ENCODE measurements around the gene DUOX1. TPM values are rescaled to one million over a fixed set of nuclear protein-coding genes. Genes with fewer than 3 reads are reported as not detected.

DUOX1 gene
- total RNA-seq, 1 donor from 2014 or later = 0.07 TPM

- Mint-ChIP-seq H3K9me3 (ENCODE audit: unreplicated experiment) (no peaks in the 10 kb centered on the region), H3K4me1 (ENCODE audit: low read depth, unreplicated experiment) (peaks cover 16% of the 10 kb centered on the region), H3K36me3 (ENCODE audit: low read depth, unreplicated experiment) (no peaks in the 10 kb centered on the region), H3K27ac (ENCODE audit: unreplicated experiment) (peak overlapping the region; percentile 55), H3K4me3 (ENCODE audit: unreplicated experiment) (no peak overlapping the region), H3K27me3 (ENCODE audit: low read depth, unreplicated experiment) (peaks cover 42% of the 10 kb centered on the region)
- TF ChIP-seq, protein P1, sequence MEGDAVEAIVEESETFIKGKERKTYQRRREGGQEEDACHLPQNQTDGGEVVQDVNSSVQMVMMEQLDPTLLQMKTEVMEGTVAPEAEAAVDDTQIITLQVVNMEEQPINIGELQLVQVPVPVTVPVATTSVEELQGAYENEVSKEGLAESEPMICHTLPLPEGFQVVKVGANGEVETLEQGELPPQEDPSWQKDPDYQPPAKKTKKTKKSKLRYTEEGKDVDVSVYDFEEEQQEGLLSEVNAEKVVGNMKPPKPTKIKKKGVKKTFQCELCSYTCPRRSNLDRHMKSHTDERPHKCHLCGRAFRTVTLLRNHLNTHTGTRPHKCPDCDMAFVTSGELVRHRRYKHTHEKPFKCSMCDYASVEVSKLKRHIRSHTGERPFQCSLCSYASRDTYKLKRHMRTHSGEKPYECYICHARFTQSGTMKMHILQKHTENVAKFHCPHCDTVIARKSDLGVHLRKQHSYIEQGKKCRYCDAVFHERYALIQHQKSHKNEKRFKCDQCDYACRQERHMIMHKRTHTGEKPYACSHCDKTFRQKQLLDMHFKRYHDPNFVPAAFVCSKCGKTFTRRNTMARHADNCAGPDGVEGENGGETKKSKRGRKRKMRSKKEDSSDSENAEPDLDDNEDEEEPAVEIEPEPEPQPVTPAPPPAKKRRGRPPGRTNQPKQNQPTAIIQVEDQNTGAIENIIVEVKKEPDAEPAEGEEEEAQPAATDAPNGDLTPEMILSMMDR (IDR thresholded peaks at IDR 0.05; ENCODE audit: insufficient read depth, low read depth, low read length) = no peak
- no peak for TF ChIP-seq EZH2 (IDR thresholded peaks at IDR 0.05; ENCODE audit: insufficient read depth, low read length)
- H3K27ac ChIP-seq (ENCODE audit: low read depth, low read length) = no peak overlapping the region
- H3K4me1 ChIP-seq (ENCODE audit: insufficient read depth, low read length) = peaks cover 9% of the 10 kb centered on the region
- H3K4me2 ChIP-seq (ENCODE audit: low read length) = peak overlapping the region; percentile 72
- H3K36me3 ChIP-seq (ENCODE audit: insufficient read depth, low read length) = no peaks in the 10 kb centered on the region
- peak overlapping the region; percentile 44 for H2AFZ ChIP-seq (ENCODE audit: low read depth, low read length)
- H4K20me1 ChIP-seq (ENCODE audit: insufficient read depth, low read length) = no peaks in the 10 kb centered on the region
- H3K27me3 ChIP-seq (ENCODE audit: insufficient read depth, low read length) = peaks cover 25% of the 10 kb centered on the region
- DNase-seq (ENCODE audit: low read depth) (peak; percentile 87), FAIRE-seq (peak; percentile 71)
- H3K79me2 ChIP-seq (ENCODE audit: insufficient read depth, low read length) = no peaks in the 10 kb centered on the region
- H3K9me3 ChIP-seq (ENCODE audit: insufficient read depth, low read depth, low read length) = no peaks in the 10 kb centered on the region
- peak overlapping the region; percentile 15 for H3K9ac ChIP-seq (ENCODE audit: low read length)
- no peak overlapping the region for H3K4me3 ChIP-seq (ENCODE audit: insufficient read depth, low read depth, low read length)
Observed at GRCh38 chr15:45121706-45122417, 7.9 kb upstream of the DUOX1 start.

DNA sequence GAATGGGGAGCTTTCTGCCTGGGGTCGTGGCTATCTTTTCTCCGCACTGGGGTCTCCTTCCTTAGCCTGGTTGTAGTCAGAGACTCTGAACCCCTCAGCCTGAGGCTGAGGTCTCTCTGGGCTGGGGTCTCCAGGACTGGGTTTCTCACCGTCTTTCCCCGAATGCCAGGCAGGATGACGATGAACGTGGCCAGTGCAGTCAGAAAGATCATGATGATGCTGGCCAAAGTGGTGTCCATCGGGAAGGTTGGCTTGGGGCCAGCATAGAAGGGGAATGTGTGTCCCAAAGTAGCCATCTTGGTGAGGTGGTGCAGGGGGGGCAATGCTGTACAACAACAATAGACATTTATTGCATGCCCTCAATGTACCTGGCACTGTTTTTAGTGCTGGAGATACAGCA, 7.1 kb upstream of the DUOX1 start:
- TF ChIP-seq, protein P1 (IDR thresholded peaks at IDR 0.05; ENCODE audit: insufficient read depth, low read depth, low read length) = no peak
- TF ChIP-seq EZH2 (IDR thresholded peaks at IDR 0.05; ENCODE audit: insufficient read depth, low read length) = no peak
- H3K9ac ChIP-seq (ENCODE audit: low read length) = no peak overlapping the region
- H3K27me3 ChIP-seq (ENCODE audit: insufficient read depth, low read length) = peaks cover 22% of the 10 kb centered on the region
- no peak overlapping the region for H3K27ac ChIP-seq (ENCODE audit: low read depth, low read length)
- H3K9me3 Mint-ChIP-seq (ENCODE audit: unreplicated experiment) = no peaks in the 10 kb centered on the region
- no peaks in the 10 kb centered on the region for H3K36me3 Mint-ChIP-seq (ENCODE audit: low read depth, unreplicated experiment)
- no peaks in the 10 kb centered on the region for H3K9me3 ChIP-seq (ENCODE audit: insufficient read depth, low read depth, low read length)
- no peak overlapping the region for H2AFZ ChIP-seq (ENCODE audit: low read depth, low read length)
- peaks cover 39% of the 10 kb centered on the region for H3K27me3 Mint-ChIP-seq (ENCODE audit: low read depth, unreplicated experiment)
- H3K36me3 ChIP-seq (ENCODE audit: insufficient read depth, low read length) = no peaks in the 10 kb centered on the region
- peaks cover 16% of the 10 kb centered on the region for H3K4me1 Mint-ChIP-seq (ENCODE audit: low read depth, unreplicated experiment)
- no peaks in the 10 kb centered on the region for H4K20me1 ChIP-seq (ENCODE audit: insufficient read depth, low read length)
- no peak overlapping the region for H3K4me3 Mint-ChIP-seq (ENCODE audit: unreplicated experiment)
- FAIRE-seq (no peak), DNase-seq (ENCODE audit: low read depth) (no peak)
- no peaks in the 10 kb centered on the region for H3K79me2 ChIP-seq (ENCODE audit: insufficient read depth, low read length)
- no peak overlapping the region for H3K4me3 ChIP-seq (ENCODE audit: insufficient read depth, low read depth, low read length)
- H3K4me1 ChIP-seq (ENCODE audit: insufficient read depth, low read length) = peaks cover 9% of the 10 kb centered on the region
- no peak overlapping the region for H3K27ac Mint-ChIP-seq (ENCODE audit: unreplicated experiment)
- H3K4me2 ChIP-seq (ENCODE audit: low read length) = no peak overlapping the region

DNA sequence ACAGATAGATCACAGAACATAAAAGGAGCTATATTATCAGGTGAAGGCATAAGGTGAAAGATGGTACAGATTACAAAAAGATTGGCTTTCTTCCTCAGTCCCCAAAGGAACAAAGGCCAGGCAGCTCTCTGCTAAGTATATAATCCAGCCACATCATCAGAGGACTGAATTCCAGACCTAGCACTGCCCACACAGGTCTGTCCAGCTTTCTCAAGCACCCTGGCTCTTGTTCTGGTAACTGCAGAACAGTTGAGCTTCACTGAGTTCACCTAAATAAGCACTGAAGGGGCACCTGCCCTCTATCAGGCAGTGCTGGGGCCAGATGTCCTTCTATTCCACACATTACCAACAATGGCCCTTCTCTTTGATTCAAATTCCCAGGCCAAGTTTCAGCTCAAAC, 6.4 kb upstream of the DUOX1 start:
- Histone ChIP-seq H3K9ac (ENCODE audit: low read length) (no peak overlapping the region), H3K4me3 (ENCODE audit: insufficient read depth, low read depth, low read length) (no peak overlapping the region), H3K9me3 (ENCODE audit: insufficient read depth, low read depth, low read length) (no peaks in the 10 kb centered on the region), H2AFZ (ENCODE audit: low read depth, low read length) (no peak overlapping the region), H3K79me2 (ENCODE audit: insufficient read depth, low read length) (no peaks in the 10 kb centered on the region), H3K27ac (ENCODE audit: low read depth, low read length) (no peak overlapping the region), H4K20me1 (ENCODE audit: insufficient read depth, low read length) (no peaks in the 10 kb centered on the region), H3K27me3 (ENCODE audit: insufficient read depth, low read length) (peaks cover 27% of the 10 kb centered on the region), H3K4me2 (ENCODE audit: low read length) (no peak overlapping the region), H3K4me1 (ENCODE audit: insufficient read depth, low read length) (peaks cover 9% of the 10 kb centered on the region), H3K36me3 (ENCODE audit: insufficient read depth, low read length) (no peaks in the 10 kb centered on the region)
- H3K27me3 Mint-ChIP-seq (ENCODE audit: low read depth, unreplicated experiment) = peaks cover 39% of the 10 kb centered on the region
- H3K36me3 Mint-ChIP-seq (ENCODE audit: low read depth, unreplicated experiment) = no peaks in the 10 kb centered on the region
- peak overlapping the region; percentile 70 for H3K27ac Mint-ChIP-seq (ENCODE audit: unreplicated experiment)
- peaks cover 16% of the 10 kb centered on the region for H3K4me1 Mint-ChIP-seq (ENCODE audit: low read depth, unreplicated experiment)
- no peaks in the 10 kb centered on the region for H3K9me3 Mint-ChIP-seq (ENCODE audit: unreplicated experiment)
- TF ChIP-seq, protein P1 (IDR thresholded peaks at IDR 0.05; ENCODE audit: insufficient read depth, low read depth, low read length) = no peak
- no peak for TF ChIP-seq EZH2 (IDR thresholded peaks at IDR 0.05; ENCODE audit: insufficient read depth, low read length)
- no peak overlapping the region for H3K4me3 Mint-ChIP-seq (ENCODE audit: unreplicated experiment)
- FAIRE-seq (no peak), DNase-seq (ENCODE audit: low read depth) (no peak)

All from astrocyte (in vitro differentiated cells and primary cell).